OCI-LY1 (cell line): ENCODE measurements around the gene ATF6B.

Source experiments
- H2AFZ ChIP-seq: fragments of 200-600 bp; sonication (generic), shearing (Covaris generic); 2 replicates; pipeline ENCODE4 v1.6.0; 2014; ENCODE audit warnings: antibody characterized with exemption, mild to moderate bottlenecking, low read length
- H3F3A ChIP-seq: fragments of 200-600 bp; sonication (generic), shearing (Covaris generic); 2 replicates; pipeline ENCODE4 v1.6.0; 2014; ENCODE audit warnings: mild to moderate bottlenecking, antibody characterized with exemption, low read length, moderate library complexity; ENCODE audit not compliant: insufficient read depth
- H3K27ac ChIP-seq: fragments of 200-600 bp; sonication (generic); 2 replicates; pipeline ENCODE4 v1.5.1; 2014; ENCODE audit warnings: low read length, mixed run types, mild to moderate bottlenecking, low read depth; ENCODE audit not compliant: poor library complexity, severe bottlenecking
- H3K27me3 ChIP-seq: fragments of 200-600 bp; sonication (generic); 2 replicates; pipeline ENCODE4 v1.6.0; 2014; ENCODE audit warnings: antibody characterized with exemption, mild to moderate bottlenecking, low read length, moderate library complexity; ENCODE audit not compliant: insufficient read depth
- H3K36me3 ChIP-seq: fragments of 200-600 bp; sonication (generic); 2 replicates; pipeline ENCODE4 v1.6.1; 2014; ENCODE audit warnings: mild to moderate bottlenecking, antibody characterized with exemption, low read length, moderate library complexity, mixed read lengths; ENCODE audit not compliant: insufficient read depth
- H3K4me1 ChIP-seq: fragments of 200-600 bp; sonication (generic); 2 replicates; pipeline ENCODE4 v1.5.1; 2014; ENCODE audit warnings: mild to moderate bottlenecking, low read length, moderate library complexity; ENCODE audit not compliant: insufficient read depth, severe bottlenecking
- H3K4me2 ChIP-seq: fragments of 200-600 bp; sonication (generic), shearing (Covaris generic); 2 replicates; pipeline ENCODE4 v1.6.1; 2014; ENCODE audit warnings: low read length
- H3K4me3 ChIP-seq: fragments of 200-600 bp; sonication (generic); 2 replicates; pipeline ENCODE4 v1.5.1; 2014; ENCODE audit warnings: low read length, low read depth, mild to moderate bottlenecking, mixed read lengths; ENCODE audit not compliant: poor library complexity, severe bottlenecking
- H3K79me2 ChIP-seq: fragments of 200-600 bp; shearing (Covaris generic); 2 replicates; pipeline ENCODE4 v1.6.1; 2016; ENCODE audit warnings: mixed run types, low read length, mixed read lengths; ENCODE audit not compliant: insufficient read depth
- H3K9ac ChIP-seq: fragments of 200-600 bp; sonication (generic), shearing (Covaris generic); 2 replicates; pipeline ENCODE4 v1.6.1; 2014; ENCODE audit warnings: mild to moderate bottlenecking, low read length, mixed read lengths
- H3K9me2 ChIP-seq: fragments of 200-600 bp; sonication (generic), shearing (Covaris generic); 2 replicates; pipeline ENCODE4 v1.6.1; 2014; ENCODE audit warnings: low read depth, mild to moderate bottlenecking, low read length, mixed read lengths
- H3K9me3 ChIP-seq: fragments of 200-600 bp; shearing (Covaris generic); 2 replicates; pipeline ENCODE4 v1.6.1; 2014; ENCODE audit warnings: low read length, mixed read lengths
- H4K20me1 ChIP-seq: fragments of 200-600 bp; sonication (generic), shearing (Covaris generic); 2 replicates; pipeline ENCODE4 v1.6.0; 2016; ENCODE audit warnings: mild to moderate bottlenecking, low read length; ENCODE audit not compliant: insufficient read depth
- EZH2 ChIP-seq: fragments of 200-600 bp; sonication (generic), shearing (Covaris generic); IDR thresholded peaks from 2 replicates; pipeline ENCODE4 v1.8.0; 2017; ENCODE audit warnings: borderline replicate concordance, mixed run types, mild to moderate bottlenecking, antibody characterized with exemption, low read length, moderate library complexity, mixed read lengths
- TF ChIP-seq, protein P1 (sequence below): fragments of 200-600 bp; sonication (generic), shearing (Covaris generic); IDR thresholded peaks from 2 replicates; pipeline ENCODE4 v1.5.1; 2017; ENCODE audit warnings: mild to moderate bottlenecking, antibody characterized with exemption, low read length, moderate library complexity, mixed read lengths

ATF6B gene

DNA sequence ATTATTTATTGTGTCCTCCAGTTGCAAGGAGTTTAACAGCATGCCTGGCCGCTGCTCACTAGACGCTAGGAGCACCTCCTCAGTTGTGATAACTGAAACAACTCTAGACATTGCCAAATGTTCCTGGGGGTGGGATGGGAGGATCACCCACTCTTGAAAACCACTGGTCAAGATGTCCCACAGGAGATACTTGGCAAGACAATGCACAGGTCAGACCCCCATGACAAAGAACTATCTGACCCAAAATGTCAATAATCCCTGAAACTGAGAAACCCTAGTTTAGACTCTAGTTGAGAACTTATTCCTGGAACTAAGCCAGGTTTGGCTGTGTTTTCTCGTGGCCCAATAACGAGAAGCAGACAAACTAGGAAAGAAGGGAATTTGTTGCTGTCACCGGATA is 11.5 kb upstream of the ATF6B start:
- Histone ChIP-seq H2AFZ (no peak overlapping the region), H3K27me3 (no peaks in the 10 kb centered on the region), H3F3A (no peaks in the 10 kb centered on the region), H3K27ac (no peak overlapping the region), H3K4me1 (no peaks in the 10 kb centered on the region), H3K4me2 (no peak overlapping the region), H3K36me3 (no peaks in the 10 kb centered on the region), H3K79me2 (no peaks in the 10 kb centered on the region), H3K9me3 (no peaks in the 10 kb centered on the region), H3K9ac (no peak overlapping the region), H3K4me3 (no peak overlapping the region), H4K20me1 (no peaks in the 10 kb centered on the region), H3K9me2 (no peaks in the 10 kb centered on the region)
- TF ChIP-seq EZH2: no peak
- TF ChIP-seq, protein P1, sequence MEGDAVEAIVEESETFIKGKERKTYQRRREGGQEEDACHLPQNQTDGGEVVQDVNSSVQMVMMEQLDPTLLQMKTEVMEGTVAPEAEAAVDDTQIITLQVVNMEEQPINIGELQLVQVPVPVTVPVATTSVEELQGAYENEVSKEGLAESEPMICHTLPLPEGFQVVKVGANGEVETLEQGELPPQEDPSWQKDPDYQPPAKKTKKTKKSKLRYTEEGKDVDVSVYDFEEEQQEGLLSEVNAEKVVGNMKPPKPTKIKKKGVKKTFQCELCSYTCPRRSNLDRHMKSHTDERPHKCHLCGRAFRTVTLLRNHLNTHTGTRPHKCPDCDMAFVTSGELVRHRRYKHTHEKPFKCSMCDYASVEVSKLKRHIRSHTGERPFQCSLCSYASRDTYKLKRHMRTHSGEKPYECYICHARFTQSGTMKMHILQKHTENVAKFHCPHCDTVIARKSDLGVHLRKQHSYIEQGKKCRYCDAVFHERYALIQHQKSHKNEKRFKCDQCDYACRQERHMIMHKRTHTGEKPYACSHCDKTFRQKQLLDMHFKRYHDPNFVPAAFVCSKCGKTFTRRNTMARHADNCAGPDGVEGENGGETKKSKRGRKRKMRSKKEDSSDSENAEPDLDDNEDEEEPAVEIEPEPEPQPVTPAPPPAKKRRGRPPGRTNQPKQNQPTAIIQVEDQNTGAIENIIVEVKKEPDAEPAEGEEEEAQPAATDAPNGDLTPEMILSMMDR: no peak

DNA sequence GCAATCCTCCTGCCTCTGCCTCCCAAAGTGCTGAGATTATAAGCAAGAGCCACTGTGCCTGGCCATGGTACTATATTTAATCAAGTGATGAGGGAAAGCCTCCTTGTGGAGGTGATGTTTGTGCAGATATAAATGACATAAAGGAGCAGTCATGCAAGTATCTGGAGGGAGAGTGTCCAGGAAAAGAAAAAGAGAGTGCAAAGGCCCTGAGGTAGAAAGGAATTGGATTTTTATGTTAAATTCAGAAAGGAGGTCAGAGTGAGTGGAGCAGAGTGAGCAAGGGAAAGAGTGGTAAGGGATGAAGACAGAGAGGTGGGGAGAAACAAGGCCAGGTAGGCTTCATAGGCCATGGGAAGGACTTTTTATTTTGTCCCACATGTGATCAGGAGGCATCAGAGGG is 9.4 kb upstream of the ATF6B start:
- no peaks in the 10 kb centered on the region for H3K9me3 ChIP-seq
- H3K9ac ChIP-seq: no peak overlapping the region
- no peaks in the 10 kb centered on the region for H3K9me2 ChIP-seq
- H3K36me3 ChIP-seq: no peaks in the 10 kb centered on the region
- no peaks in the 10 kb centered on the region for H4K20me1 ChIP-seq
- no peak overlapping the region for H3K27ac ChIP-seq
- no peaks in the 10 kb centered on the region for H3K27me3 ChIP-seq
- H3K4me3 ChIP-seq: no peak overlapping the region
- no peak overlapping the region for H2AFZ ChIP-seq
- no peaks in the 10 kb centered on the region for H3F3A ChIP-seq
- TF ChIP-seq EZH2: no peak
- TF ChIP-seq, protein P1: no peak
- H3K4me1 ChIP-seq: no peaks in the 10 kb centered on the region
- H3K4me2 ChIP-seq: no peak overlapping the region
- H3K79me2 ChIP-seq: no peaks in the 10 kb centered on the region

DNA sequence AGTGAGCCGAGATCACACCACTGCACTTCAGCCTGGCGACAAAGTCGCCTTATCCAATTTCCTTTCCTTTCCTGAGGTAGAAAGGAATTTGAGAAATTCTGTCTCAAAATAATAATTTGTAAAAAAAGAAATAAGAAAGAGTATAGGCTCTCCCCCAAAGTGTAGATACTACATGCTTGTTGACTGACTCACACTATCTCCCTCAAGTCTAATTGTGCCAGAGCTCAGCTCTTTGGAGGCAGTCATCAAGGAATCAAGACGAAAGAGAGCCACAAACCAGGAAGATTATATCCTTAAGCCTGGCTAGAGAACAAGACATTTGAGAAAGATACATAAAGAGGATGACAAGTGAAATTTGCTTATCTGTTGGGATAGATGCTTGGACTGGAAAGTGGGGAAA is 5.7 kb upstream of the ATF6B start:
- Histone ChIP-seq H3K4me2 (no peak overlapping the region), H3K36me3 (no peaks in the 10 kb centered on the region), H3F3A (0 out of 2 replicates have a peak, but pooled peaks cover 4% of the 10 kb centered on the region), H3K4me1 (peaks cover 12% of the 10 kb centered on the region), H3K4me3 (no peak overlapping the region), H3K9me3 (no peaks in the 10 kb centered on the region), H3K9ac (no peak overlapping the region), H3K27me3 (no peaks in the 10 kb centered on the region), H3K9me2 (no peaks in the 10 kb centered on the region), H3K79me2 (no peaks in the 10 kb centered on the region), H3K27ac (no peak overlapping the region), H4K20me1 (no peaks in the 10 kb centered on the region), H2AFZ (no peak overlapping the region)
- TF ChIP-seq, protein P1: no peak
- TF ChIP-seq EZH2: no peak
